GM18907 (cell line): ENCODE results near the gene UEVLD.

Source experiments
- ATAC-seq: cut with Tn5 transposase; IDR thresholded peaks from one replicate; pipeline ENCODE4 v1.9.1; 2021; ENCODE audit warnings: mild to moderate bottlenecking, moderate library complexity; ENCODE audit not compliant: unreplicated experiment

The UEVLD gene

DNA sequence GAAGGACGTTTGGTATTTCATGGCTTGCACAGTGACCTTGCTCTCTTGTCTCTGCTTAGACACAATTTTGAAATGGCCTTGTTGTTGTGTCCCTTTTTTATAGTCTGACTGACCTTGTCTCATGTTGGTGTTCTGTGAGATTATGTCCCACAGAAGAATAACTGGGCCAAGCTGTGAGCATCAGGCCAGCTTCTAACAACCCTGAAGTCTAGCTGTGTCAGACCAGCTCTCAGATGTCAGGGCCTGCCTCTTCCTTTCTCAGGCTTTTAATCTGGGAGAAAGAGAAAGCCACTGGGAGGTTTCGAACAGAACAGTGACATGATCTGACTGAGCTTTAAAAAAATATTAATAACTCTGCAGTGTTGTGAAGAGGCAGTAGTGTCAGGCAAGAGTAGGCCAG lies 2.0 kb upstream of the UEVLD start:
- ATAC-seq, result no peak

DNA sequence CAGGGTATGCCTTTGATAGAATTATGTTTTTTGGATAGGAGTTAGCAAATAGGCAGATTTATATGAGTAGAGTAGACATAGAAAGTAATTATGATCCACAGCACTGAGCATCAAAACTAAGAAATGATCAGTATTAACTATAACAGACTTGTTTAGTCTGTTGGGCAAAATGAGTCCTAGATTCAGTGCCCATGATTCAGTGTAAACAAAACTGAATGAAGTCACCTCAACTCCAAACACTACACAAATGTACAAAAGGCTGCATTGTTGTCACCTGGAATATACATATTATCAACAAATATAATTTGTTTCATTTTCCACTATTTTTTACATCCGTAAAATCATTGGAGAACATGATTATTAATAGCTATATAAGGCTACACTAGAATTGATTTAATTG lies 6.7 kb downstream of the UEVLD start:
- no peak for ATAC-seq

DNA sequence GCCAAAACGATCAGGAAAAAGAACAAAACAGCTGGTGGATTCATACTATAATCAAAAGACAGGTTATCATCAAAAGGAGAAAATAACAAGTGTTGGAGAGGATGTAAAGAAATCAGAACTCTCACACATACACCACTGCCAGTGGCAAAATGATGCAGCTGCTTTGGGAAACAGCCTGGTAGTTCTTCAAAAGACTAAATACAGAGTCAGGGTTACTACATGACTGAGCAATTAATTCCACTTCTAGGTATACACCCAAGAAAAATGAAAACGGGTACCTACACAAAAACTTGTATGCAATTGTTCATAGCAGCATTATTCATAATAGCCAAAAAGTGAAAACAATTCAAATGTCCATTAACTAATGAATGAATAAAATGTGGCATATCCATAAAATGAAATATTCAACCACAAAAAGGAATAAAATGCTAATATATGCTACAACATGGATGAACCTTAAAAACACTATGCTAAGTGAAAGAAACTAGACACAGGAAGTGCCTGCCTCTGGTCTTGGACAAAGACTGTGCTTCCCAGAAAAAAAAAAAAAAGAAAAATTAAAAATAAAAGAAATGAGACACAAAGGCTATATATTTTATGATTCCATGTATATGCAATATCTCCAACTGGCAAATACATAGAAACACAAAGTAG lies 8.3 kb downstream of the UEVLD start:
- no peak for ATAC-seq

DNA sequence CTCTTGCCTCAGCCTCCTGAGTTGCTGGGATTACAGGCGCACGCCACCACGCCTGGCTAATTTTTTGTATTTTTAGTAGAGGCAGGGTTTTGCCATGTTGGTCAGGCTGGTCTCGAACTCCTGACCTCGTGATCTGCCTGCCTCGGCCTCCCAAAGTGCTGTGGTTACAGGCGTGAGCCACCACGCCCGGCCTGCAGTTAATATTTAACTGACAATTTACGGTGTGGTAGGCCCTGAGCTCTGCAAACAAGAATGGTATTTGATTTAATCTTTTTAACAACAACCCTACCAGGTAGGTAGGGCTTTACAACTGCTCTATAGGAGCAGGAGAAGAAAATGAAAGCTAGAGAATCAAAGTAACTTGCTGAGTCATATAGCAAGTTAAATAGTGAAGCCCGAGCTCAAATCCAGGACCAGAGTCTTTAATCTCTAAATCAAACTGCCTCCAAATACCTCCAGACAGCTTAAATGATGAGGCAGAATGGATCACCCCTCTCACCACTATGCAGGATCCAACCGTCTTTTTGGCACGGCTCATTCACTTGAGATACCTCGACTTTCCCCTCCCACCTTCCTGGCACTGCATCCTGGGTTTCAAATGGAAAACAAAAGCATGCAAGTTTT lies 9.4 kb downstream of the UEVLD start:
- peak; percentile 68 for ATAC-seq

DNA sequence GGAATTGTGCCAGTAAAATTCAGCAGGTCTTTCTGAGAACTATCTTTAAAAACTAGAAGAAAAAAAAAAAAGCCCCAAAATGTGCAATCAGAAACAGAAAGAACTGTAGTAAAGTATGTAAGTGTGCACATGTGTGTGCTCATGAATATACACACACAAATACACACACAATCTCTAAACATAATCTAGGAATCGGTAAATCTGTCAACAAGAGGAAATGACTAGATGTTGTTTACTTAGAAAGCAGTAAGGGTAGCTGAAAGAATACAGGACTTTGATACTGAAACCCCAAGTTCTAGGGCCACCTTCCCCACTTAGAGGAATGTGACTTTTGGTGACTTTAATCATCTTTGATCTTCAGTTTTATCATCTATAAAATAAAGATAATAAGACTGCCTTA lies 13.2 kb downstream of the UEVLD start:
- no peak for ATAC-seq

DNA sequence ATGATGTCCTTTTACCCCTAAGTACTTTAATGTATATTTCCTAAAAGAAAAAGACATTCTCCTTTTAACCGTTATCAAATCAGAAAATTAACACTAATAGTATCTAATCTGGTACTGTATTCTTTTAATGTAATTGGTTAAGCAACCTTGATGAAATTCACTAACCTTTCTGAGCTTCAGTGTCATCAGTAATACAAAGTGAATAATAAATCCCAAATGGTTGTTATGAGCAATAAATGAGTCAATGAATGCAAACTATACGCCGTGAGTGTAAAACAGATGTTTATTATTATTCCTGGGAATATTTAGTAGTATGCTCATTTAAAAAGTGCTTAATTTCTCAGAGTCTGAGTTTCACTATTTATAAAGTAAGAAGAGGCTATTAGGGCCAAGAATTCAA lies 21.5 kb downstream of the UEVLD start:
- ATAC-seq, result no peak

DNA sequence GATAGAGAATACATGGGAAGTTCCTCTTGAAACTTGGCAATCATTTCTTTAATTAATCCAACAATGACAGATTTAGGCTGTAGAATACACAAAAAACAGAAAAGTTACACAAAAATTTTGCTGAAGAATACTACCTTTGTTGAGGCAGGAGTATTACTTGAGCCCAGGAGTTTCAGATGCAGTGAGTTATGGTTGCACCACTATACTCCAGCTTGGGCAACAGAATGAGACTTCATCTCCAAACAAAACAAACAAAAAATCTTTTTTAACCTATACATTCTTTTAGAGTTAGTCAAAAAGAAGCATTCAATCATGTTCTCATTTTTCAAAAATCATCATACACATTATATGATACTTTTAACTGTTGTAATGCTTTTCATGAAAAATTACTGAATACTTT lies 22.1 kb downstream of the UEVLD start:
- ATAC-seq, result no peak

DNA sequence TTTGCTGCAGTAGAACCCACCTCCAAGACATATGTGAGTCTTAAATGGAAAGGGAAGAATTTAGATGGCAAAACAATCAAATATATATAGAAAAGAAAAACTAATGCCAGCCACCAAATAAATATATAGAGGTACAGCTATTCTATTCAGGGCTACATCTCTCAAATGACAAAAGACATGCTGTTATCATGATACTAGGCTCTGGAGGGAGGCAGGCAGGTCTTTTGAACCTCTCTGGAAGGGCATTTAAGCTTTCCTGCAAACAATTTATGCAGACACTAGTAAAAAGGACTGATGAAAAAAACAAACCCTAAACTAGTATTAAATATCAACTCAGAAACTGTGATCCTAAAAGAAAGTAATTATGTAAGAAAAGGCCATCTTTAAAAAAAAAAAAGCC lies 24.4 kb downstream of the UEVLD start:
- no peak for ATAC-seq

DNA sequence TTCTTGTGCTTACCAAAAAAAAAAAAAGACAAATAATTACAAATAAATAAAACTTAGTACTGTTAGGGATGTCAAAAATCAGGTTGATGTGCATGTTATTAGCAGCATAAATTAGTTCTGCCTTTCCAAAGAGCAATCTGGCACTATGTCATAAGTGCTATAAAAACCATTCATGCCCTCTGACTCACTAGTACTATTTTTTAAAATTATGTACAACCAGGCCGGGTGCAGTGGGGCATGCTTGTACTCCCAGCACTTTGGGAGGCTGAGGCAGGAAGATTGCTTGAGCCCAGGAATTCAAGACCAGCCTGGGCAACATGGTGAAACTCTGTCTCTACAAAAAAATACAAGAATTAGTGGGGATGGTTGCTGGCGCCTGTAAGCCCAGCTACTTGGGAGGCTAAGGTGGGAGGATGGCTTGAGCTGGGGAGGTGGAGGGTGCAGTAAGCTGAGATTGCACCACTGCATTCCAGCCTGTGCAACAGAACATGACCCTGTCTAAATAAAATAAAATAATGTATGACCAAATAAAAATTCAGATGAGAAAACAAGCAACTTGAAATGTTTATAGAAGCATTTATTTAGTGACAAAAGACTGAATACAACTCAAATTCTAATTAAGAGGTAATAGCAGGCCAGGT lies 25.3 kb downstream of the UEVLD start:
- ATAC-seq, result no peak

DNA sequence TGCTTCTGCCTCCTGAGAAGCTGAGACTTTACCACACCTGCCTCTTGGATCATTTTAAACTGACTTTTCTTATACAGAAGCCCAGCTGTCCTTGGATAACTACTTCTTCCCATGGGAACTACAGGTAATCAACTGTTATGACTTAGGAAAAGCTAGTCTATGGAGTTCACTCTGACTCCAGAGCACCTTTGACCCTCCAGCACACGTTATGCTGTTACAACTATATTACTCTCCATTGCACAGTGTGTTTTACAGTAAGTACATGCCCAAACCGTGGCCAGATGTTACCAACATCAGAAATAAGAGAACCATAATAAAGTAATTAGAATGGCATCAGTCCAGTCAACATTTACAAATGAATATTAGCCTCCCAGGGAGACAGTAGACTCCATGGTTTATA lies 40.5 kb downstream of the UEVLD start:
- no peak for ATAC-seq

DNA sequence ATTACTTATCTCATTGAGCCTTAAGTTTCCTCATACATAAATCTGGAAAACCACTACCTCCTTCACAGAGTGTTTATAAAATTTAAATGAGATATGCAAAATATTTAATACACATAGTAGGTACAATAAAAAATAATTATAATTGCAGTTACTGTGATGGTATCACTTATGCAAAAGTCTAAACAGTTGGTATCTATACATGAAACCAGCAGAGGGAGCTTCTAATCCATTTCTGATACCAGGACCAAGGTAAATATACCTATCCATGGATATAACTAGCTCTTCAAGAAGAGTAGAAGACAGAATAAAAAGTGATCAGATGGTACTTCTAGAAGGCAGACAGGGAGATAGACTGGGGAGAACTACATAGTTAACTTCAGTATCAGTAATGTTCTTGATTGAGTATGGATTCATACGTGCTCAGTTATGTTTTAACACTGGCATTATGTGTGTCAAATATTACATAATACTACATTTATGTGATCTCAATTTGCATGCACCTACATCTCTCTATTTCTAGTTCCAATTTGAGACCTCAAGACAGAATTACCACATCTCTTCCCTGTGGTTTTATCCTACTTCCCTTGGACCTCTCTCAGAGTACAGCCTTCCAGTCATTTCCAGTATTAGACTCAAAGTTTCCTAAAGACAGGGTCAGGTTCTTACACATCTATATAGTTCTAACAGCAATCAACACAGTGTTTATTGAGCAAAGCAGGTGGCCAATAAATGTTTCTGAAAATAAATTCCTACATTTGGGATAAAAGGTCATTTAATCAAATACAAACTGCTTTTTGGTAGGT lies 48.1 kb downstream of the UEVLD start:
- no peak for ATAC-seq

DNA sequence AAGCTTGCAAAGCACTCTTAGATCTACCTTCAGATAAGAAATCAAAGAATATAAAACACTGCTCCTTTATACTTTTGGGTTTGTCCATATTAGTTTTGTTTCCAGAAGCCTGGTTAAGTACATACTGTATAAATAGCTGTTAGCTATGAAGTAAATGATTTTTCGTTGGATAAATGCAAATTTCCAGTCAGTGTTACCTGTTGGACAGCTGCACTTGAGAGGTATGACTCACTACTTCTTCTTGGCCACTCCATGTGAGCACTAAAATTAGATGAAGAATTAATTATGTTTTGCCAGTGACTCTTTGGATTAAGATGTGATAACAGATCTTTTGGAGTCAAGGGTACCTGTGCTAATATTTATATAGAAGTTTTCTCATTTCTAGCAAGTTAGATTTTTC lies 52.3 kb downstream of the UEVLD start:
- no peak for ATAC-seq

DNA sequence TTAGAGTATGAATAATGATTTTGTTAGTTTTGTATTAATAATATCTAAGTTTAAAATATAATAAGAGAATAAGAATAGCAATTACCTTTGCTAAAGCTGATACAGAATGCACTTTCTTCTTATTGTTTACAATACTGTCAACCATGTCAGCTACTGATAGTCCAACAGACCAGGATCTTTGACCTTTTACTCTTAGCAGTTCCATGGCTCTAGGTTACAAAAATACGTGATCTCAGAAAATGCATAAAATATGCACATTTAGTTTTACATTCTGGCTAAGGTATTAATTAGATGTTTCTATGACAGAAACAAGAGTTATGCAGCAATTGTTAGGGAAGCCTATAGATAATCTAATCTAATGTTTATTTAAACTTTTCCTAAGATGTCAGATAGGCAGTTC lies 54.3 kb downstream of the UEVLD start:
- no peak for ATAC-seq

DNA sequence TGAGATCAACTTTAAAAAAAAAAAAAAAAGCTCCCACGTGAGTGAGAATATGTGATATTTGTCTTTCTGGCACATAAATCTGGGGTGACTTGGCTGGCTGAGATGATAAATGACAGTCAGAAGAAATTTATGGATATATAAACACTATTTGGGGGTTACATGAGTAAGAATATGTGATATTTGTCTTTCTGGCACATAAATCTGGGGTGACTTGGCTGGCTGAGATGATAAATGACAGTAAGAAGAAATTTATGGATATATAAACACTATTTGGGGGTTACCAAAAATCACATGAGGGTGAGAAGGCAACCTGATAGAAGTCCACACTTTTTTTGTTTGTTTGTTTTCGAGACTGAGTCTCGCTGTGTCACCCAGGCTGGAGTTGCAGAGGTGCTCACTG lies 55.2 kb downstream of the UEVLD start:
- ATAC-seq, result no peak

DNA sequence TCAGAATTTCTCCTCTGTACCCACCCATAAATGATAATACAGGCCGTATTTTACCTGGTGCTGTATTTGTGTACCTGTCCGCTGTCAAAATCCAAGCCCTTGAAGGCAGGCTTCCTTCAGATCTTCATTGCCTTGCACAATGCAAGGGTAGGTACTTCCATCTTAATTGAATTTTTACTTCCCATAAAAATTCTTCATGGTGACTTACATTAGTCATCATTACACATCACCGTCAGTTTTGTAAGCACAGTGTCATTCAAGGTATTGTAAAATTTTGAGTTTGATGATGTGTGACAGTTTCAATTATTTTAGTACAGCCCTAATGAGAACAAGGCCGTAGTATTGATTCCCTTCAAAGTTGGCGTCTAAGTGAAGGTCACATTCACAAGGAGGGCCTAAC lies 61.0 kb downstream of the UEVLD start:
- no peak for ATAC-seq

DNA sequence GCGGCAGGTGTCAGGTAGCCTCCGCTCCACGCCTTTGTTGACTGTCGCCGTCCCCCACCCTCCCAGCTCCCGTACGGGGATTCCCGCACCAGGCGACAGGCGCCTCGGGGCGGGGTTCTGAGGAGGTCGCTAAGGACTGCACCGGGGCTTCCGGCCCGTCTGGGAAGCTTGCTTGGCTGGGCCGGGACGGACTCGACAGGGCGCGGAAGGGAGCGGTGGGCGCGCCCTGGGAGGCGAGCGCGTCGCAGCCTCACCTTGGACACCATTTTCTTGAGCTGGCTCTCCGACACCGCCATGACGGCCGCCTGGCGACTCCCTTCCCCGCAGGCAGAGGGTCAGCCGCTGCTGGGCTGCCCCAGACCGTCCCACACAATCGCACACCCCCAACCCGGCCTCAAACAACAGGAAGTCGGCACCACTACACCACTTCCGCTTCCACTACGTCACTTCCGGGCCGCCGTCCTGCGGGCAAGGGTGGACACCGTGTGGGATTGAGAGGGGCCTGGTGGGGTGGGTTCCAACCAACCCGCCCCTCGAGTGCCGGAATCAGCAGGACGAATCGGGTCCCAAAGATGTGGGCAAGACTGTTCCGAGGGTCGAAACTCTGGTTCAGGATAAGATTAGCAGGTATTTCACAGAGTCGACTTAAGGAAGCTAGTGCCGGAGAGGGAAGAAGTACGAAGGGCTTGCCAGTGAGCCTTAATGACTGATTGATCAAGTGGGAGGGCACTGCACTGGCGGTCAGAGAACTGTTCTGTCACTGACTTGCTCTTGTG lies 61.8 kb downstream of the UEVLD start, which contains the start of gene TSG101:
TSS of gene TSG101 (minus strand) at position 422 of the 776 bp plus-strand sequence. CDS start at position 296, 126 bp downstream.
- peak; percentile 98 for ATAC-seq

DNA sequence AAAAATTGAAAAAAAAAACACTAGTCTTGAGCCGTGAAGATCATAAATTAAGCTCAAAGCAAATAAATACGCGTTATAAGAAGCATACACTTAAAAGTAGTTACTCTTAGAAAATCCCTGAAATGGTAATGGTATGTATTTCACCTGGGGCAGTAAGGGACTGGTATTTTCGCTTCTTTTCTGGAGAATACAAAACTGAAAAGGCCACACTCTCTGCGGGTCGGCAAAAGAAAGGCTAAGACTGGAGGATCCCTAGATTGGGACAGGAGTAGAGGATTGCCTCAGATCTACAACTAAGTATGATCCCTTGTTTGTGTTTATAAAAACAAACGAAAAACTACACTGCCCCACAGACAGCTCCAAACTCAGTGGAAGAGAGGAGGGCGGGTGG lies 62.4 kb downstream of the UEVLD start:
- ATAC-seq, result no peak

DNA sequence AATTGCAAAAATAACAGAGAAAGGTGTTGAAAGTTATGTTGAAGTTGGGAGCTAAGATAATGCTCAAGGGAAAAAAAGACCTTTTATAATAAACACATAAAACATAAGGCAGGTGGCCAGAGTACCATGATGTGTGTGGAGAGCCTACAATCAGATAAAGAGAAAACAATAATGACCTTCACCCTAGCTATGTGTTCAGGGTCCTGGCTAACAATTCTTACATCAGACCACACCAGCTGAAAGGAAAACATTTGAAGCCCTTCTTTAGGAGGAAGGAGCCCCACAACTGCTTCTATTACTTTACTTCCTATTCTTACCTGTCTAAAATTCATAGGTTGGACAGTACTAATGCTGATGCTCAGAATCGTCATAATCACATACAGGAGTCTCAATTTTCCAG lies 64.3 kb downstream of the UEVLD start:
- ATAC-seq, result no peak

DNA sequence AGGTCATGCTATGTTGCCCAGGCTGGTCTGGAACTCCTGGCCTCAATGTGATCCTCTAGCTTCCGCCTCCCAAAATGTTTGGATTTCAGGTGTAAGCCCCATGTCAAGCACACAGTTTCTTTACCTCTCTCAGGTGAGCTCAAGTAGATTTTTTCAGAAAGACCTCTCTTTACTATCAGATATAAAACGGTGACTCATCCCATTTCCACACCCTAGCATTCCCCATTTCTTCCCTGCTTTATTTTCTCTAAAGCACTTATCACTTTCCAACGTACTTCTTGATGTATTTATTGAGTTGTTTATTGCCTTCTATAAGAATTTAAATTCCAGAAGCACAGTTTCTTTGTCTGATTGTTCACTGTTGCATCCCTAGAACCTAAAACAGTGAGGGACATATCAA lies 65.5 kb downstream of the UEVLD start:
- no peak for ATAC-seq

DNA sequence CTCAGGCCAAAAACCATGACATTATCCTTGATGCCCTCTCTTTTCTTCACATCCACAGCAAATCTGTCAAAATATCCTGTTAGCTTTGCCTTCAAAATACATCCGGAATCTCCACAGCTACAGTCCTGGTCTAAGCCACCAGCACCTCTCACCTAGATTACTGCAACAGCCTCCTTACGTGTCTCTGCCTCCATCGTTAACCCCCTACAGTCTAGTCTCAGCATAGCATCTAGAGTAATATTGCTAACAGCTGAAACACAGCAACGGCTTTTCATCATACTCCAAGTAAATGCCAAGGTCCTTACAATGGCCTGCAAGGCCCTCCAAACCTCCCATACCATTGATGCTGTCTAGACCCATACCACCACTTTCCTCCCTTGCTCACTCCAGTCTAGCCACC lies 66.1 kb downstream of the UEVLD start:
- no peak for ATAC-seq

DNA sequence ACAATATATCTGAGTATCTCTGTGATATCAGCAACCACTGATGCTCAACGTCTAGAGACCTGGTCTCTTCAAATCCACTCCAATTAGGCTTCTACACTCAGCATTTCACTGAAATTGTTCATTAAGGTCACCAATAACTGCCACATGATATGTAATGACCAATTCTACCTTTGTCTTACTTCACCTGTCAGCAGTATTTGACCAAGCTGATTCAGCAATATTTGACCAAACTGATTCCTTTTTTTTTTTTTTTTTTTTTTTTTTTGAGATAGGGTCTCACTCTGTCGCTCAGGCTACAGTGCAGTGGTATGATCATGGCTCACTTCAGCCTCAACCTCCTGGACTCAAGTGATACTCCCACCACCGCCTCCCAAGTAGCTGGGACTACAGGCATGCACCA lies 67.4 kb downstream of the UEVLD start:
- no peak for ATAC-seq
